HG03442 (cell line): Measurements from ENCODE around the gene HK2.
"Not testable (repeated sequence)": the region's sequence is repeated elsewhere in the genome, so short reads cannot be mapped to it uniquely, and the experiment has no call there.

ENCODE experiments used
- ATAC-seq: cut with Tn5 transposase; IDR thresholded peaks from one replicate; pipeline ENCODE4 v1.9.1; 2021; ENCODE audit warnings: mild to moderate bottlenecking, moderate library complexity; ENCODE audit not compliant: unreplicated experiment

Gene HK2

DNA sequence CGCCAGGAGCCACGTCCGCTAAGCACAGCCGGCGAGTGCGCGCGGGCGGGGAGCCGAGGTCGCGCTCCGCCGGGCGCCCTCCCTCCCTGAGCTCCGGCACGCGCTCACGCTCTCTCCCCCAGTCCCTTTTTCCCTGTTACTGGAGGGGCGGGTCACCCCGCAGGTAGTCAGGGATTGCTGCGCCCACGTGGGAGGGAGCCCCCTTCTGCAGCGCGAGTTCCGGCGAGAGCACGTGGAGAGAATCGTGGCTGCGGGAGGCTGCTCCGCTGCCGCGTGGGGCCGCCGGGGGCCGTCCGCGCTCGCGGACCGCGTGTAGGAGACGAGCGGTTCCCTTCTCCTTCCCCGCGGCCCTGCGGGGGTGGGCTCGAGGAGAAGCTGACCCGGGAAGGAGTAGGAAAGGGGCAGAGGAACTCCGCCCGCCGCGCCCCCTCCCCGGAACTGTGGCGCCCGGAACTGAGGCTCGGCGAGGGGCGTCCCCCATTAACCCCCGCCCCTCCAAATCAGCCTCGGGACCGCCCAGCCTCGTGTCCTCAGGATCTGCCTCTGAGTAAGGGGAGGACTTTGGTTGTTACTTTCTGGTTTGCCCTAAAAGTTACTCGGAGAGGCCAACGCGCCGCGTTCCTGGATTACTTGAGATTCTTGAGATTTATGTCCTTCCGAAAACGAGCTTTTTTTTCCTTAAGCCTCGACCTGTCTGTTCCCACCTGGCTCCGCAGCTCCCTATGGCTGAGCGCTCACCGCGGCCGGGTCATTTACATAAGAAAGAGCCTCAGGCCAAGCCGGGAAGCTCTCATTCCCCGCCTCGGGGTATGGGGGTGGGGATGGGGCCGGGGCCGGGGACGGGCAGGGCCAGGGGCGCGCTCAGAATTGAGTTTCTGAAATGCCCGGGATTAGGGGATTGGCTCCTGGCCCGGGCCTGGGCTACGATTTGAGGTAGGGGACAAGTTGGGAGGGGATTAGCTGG lies 1.1 kb downstream of the HK2 start:
- ATAC-seq = peak; percentile 34

DNA sequence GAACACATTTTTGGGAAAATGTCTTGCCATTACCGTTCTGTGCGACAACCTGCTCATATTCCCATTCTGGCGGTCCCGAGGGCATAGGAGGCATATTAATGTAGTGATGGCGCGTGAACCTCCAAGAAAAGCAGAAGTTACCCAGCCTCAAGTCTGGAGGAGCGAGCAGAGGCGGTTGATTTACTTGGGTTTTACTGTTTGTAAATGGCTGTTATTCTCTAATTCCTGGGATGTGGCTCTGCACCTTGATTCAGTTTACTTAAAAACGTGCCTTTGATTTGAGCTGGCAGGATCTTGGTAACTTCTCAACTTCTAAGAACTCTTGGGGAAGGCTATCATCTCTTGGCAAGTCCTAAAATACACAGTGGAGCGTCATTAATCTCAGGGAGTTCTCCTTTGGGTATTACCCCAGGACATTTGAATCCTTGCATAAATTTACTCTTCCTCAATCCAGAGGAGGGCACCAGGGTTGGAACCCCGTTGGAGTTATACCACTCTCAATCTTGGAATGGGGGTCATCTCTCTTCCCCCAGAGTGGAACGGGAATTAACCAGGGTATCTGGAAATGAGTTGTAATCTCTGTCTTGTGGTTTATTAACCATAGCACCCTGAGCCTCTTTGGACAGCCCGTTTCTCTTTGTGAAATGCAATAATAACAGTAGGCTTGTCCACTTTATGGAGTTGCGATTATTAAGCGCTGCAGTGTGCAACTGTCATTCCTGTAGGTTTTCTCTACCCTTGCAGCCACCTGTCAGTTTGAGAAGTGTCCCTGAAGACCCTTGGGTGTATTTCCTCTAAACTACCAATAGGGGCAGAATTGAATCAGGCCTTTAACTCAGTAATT lies 2.1 kb downstream of the HK2 start:
- peak; percentile 19 for ATAC-seq

DNA sequence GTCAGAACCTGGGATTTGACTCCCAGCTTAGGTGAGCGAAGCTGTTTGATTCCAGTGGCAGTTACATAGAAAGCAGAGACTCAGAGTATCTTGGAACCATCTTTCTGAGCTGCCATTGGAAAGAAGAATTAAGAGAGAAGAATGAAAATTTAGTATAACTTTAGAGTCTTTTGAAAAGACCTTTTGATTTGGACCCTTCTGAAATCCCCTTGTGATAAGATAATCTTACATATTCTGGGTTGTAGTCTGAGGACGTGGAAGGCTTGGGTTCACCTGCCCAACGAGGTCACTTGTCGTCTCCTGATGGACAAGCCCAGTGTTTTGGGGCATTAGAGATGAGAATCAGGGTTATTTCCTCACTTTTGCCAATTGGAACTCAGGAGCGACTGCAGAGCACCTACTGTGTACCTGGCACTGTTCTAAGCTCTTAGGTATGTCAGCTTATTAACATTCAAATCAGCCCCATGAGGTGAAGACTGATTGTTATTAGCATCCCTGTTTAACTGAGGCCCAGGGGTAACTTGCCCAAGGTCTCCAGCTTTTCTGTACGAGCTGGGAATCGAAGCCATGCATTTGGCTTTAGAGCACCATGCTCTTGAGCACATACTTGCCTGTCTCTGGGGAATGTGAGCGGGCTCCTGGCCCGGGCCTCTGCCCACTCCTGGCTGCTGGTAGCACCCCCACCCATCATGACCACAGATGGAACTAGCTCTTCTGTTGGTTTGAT lies 2.9 kb downstream of the HK2 start:
- no peak for ATAC-seq

DNA sequence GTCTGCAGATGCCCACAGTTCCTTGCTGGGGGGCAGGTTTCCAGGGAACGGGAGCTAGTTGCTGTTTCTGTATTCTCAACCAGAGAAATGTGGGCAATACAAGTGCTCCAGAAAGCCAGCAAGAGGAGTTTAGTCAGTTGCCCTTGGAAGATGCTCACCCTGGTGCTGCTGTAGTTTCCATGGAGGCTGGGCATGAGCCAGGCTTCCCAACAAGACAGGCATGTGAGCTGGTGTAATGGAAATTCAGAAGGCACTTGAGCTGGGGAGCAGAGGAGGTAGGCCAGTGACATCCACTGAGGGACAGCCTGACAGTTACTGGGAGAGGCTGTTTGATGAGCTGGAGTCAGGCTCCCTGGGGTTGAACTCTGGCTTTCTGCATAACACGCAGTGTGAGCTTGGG lies 7.7 kb downstream of the HK2 start:
- ATAC-seq = no peak

DNA sequence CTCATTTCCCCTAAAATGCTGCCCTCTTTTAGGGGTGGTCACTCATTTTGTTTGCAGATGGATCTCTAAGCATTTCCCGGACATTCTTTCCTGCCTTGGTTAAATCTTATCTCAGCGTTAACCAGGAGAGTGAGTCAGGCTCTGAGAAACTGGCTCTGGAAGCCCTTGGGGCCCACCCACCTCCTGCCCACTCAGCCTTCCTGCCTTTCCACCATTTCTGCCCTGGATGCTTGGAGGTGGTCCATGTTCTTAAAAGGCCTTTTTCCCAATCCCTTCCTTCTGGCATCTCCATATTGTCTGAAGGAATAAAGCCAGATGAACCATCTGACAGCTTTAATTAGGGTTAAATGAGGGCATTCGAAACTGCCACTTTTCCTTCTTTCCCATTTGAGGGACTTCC lies 9.5 kb downstream of the HK2 start:
- ATAC-seq = no peak

DNA sequence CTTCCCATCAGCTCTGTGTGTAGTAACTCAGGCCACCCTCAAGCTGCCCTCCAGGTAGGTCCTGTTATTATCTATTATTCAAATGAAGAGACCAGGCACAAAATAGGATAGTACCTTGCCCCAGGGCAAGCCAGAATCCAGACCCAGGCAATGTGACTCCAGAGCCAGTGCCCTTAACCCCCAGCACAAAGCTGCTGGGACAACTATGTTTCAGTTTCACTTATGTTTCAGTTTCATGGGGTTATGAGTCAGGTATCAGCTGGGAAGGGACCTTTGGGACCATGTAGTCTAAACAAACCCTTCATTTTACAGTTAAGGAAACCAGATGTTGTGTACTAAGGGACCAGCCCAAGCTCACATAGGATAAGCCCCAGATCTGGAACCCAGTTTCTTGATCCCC lies 10.0 kb downstream of the HK2 start:
- peak; percentile 90 for ATAC-seq

DNA sequence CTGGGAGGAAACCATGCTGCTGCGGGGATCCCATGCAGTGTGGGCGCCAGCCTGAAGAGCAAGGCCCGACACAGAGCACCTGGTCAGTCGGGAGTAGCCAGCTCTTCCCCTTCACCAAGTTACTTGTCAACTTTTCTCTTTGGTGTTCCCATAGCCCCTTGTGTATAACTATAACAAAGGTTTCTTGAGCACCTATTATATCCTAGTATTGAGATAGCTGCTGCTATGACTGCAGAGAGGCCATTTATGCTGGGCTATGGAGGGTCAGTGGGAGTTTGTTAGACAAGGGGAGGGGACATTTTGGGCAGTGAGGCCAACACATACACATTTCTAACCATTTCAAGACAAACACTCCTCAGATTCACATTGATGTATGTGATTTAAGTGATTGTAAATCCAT lies 10.8 kb downstream of the HK2 start:
- ATAC-seq = no peak

DNA sequence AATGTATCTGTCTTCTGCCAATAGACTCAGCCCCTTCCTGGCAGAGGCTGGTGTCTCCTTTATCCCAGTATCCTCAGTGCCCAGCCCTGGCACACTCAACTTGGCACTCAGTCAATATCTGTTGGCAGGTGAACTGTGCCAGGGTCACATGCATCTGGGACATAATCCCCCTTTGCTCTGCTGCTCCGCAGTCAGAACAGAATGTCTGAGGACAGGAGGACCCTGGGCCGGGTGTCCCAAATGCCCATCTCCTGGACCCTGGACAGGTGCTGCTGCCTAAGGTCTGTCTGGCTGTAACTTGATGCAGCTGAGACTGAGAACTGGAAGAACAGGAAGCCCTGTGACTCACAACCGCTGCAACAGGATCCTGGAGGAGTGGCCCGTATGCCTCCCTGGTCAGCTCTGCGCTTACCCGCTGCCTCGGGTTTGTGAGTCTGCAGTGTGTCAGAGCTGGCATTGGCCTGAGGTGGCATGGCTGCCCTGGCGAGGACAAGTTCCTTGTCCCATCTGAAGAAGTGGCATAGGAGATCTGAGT lies 11.4 kb downstream of the HK2 start:
- no peak for ATAC-seq

DNA sequence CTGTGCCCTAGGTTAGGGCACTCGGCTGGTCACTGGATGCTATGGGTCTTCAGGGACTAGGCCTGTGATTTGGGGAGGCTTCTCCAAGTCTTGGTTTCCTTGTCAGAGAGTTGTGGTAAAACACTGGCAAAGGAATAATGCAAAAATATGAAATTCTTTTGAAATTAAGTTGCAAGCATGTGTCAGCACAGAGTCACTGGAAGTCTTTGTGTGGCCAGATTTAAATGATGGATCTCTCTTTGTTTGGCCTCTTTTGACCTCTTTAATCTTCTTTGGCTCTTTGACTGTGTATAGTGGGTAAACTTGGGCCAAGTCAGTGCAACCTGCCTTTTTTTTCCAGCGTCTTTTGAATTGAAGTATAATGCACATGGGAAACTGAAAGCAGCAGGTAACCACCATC lies 12.1 kb downstream of the HK2 start:
- ATAC-seq = no peak

DNA sequence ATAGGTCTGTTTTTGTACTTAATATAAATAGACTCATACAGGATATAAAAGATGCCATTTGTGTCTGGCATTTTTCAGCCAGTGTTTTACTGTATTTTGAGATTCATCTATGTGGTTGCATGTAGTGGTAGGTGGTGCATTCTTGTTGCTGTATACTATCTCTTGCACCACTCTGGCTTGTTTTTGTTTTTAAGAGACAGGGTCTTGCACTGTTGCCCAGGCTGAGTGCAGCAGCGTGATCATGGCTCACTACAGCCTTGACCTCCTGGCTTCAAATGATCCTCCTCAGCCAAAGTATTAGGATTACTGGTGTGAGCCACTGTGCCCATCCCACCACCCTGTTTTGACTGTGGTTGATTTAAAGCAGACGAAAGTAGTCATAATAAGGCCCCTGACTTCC lies 12.6 kb downstream of the HK2 start:
- ATAC-seq = no peak

DNA sequence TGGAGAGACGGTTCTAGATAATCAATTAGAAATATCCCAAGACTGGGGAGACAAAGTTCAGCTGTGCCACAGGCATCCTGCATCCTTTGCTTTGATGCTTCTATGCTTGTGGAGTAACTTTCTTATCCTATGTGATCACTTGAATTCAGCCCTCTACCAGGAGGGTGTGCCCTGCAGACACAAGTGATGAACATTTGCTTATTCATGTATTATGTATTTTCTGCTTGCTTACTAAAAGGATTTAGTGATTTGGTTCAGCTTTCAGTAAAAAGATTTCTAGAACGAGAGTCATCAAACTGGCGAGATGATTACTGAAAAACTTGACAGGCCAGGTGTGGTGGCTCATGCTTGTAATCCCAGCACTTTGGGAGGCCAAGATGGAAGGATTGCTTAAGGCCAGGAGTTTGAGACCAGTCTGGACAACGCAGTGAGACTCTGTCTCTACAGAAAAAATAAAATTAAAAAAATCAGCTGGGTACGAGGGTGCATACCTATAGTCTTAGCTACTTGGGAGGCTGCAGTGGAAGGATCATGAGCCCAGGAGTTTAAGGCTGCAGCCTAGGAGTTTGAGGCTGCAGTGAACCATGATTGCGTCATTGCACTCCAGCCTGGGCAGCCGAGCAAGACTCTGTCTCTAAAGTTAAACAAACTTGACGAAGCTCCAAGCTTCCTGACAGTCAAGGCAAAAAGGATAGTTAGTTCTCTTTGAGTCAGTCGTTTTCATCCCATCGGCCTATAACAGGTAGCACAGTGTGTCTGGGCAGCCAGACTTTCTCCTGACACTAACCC lies 13.3 kb downstream of the HK2 start:
- no peak for ATAC-seq

DNA sequence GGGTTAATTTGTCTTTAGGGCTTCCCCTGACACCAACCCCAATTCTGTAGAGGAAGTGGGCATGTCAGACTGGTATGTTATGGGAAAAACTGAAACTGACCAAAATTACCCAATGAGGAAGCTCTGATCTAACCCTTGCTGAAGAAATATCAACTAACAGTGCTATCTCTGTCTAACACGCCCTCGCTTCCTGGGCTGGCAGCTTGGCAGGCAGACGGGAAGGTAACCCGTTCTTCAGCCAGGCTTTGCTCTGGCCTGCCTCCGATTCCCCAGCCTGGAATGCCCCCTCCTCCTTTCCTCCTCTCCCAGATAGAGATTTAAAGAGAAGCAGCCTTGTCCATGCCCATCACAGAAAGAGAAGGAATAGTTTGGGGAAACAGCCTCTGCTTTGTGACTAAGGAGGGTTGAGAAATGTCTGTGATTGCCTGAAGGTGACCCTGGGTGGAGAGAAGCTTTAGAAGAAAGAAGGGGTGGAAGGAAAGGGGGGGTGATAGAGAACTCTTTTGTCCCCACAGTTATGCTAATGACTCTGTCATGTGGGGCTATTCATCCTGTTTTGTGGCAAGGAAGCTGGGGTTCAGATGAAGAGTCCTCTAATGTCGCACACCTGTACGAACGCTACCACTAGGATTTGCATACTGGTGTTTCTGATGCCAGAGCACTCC lies 15.4 kb downstream of the HK2 start:
- peak; percentile 75 for ATAC-seq

DNA sequence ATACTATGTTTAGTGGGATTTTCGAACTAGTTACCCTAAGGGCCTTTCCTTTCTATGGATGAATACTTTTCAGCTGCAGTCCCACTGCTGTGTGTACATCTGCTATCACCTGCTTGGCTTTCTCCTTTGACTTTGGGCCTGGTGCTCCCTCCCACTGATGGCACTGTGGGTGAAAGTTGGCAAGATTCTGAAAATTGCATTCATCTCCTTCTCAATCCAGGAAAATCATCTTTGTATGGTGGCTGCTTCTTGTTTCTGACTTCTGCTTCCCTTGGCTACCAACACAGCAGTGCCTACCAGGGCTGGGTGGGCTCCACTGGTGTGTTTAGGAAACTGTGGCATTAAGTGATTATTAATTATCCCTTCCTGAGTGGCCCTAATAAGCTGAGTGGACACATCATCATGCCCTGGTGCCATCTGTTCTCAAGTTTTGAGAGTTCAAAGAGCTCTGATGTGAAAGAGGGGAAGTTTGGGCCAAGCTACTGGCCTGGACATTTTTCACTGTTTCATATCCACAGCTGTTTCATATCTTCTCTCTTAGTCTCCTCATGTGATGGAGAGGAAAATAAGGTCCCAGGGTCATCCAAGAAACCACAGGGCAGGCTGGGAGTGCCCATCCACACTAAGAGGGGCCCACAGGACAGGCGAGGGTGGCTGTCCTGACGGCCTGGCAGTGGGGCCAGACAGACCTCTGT lies 16.7 kb downstream of the HK2 start:
- no peak for ATAC-seq

DNA sequence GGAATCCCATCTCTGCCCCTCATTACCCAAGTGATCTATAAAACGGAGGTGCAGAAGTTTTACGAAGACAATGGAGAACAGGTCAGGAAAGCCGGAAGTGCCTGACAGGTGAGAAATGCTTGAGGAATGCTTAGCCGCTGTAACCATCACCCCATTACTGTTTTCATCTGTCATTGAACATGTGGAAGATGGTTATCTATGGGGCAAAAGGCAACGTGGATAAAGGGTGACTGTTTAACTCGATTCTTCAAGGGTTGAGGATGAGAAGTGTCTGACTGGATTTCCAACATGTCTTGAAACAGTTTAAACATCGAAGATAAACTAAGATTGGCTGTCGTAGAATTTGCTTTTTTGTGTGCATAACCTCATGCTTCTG lies 17.3 kb downstream of the HK2 start:
- no peak for ATAC-seq

DNA sequence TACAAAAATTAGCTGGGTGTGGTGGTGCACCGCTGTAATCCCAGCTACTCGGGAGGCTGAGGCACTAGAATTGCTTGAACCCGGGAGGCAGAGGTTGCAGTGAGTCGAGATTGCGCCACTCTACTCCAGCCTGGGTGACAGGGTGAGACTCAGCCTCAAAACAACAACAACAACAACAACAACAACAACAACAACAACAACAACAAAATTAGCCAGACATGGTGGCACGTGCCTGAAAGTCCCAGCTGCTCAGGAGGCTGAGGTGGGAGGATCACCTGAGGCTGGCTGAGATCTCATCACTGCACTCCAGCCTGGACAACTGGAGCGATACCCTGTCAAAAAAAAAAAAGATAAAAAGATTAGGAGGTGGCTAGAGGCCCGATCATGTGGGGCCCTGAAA lies 19.4 kb downstream of the HK2 start:
- ATAC-seq = not testable (repeated sequence)

DNA sequence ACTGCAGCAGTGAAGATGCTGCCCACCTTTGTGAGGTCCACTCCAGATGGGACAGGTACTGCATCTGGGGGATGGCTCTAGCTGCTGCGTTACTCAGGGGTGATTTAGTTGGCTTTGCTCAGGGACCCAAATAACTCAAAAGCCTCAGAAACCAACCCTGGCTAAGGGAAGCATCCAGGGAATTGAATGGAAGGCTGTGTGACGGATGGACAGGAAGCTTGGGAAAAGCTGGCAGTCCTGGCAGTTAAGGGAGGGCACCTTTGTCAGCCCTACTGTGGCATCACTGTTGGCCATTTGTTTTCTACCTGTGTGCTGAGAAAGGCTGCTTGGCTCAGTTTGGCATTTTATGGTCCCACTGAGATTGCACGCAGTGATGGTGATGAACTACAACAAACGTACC lies 20.5 kb downstream of the HK2 start:
- ATAC-seq = no peak

DNA sequence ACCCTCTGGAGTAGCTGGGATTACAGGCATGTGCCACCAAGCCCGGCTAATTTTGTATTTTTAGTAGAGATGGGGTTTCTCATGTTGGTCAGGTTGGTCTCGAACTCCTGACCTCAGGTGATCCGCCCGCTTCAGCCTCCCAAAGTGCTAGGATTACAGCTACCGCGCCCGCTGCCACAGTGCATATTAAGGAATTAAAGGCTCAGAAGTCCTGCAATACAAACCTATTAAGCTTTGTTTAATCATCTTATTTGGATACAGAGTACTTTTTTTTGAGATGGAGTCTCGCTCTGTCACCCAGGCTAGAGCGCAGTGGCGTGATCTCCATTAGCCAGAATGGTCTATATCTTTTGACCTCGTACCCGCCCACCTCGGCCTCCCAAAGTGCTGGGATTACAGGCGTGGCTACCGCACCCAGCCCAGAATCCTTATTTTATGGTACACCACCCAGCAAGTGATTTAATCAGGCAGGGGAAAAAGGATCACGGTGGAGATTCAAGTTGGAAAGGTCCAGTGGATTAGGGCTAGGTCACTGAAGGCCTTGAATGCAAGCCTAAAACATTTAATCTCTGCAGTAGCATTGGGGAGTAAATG lies 21.3 kb downstream of the HK2 start:
- ATAC-seq = not testable (repeated sequence)

DNA sequence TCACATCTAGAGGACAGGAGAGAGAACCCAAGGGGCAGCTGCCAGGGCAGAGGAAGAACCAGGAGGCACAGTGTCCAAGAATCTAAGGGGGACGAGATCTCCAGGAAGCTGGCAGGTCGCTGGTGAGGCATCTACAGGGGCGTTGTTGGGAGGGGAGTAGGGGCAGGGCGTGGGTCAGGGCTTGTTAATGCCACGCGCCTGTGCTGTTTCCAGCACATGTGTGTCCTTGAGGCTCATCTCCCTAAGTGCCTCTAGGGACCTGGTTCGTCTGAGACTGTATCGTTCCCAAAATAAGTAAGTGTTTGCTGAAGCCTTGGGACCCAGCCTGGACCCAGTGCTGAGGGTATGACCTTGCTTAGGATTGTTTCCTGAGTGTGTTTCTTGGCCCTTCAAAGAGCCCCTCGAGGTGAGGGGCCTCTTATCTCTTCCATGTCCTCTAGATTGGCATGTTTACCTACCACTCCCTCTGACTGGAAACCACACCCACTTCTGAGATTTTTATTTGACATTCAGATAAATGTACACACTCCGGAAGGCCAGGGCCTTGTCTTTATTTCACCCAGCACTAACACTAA lies 22.2 kb downstream of the HK2 start:
- no peak for ATAC-seq
